OCI-LY7 (cell line): ENCODE results near the gene KHDC4. TPM values are rescaled to one million over a fixed set of nuclear protein-coding genes. Genes with fewer than 3 reads are reported as not detected.

Experiments
- BruUV-seq: library from RNA; stranded (reverse); fragments of 400-500 nt; replicated peaks from 2 replicates; lab custom pipeline; 2021; lab: Mats Ljungman, UMichigan
- CTCF ChIA-PET: fragments of 300-600 bp; sonication (Branson Sonifier 250); formaldehyde crosslinking; loops from one replicate; lab custom pipeline; 2022; ENCODE audit warnings: antibody characterized with exemption; ENCODE audit not compliant: unreplicated experiment; lab: Charles Lee
- POLR2A ChIA-PET: fragments of 300-600 bp; sonication (Branson Sonifier 250); formaldehyde crosslinking; loops from one replicate; lab custom pipeline; 2022; ENCODE audit warnings: antibody characterized with exemption; lab: Charles Lee
- DNase-seq: peaks from one replicate; pipeline ENCODE4 v3.0.0-alpha.2; 2015; ENCODE audit warnings: low spot score
- H2AFZ ChIP-seq: fragments of 200-600 bp; sonication (generic), shearing (Covaris generic); 2 replicates; pipeline ENCODE4 v1.6.1; 2014; ENCODE audit warnings: mild to moderate bottlenecking, antibody characterized with exemption, low read length, moderate library complexity
- H3K27ac ChIP-seq: fragments of 200-600 bp; sonication (generic); 2 replicates; pipeline ENCODE4 v1.5.1; 2014; ENCODE audit warnings: mixed run types, low read depth, mild to moderate bottlenecking, moderate library complexity, low read length, inconsistent platforms; ENCODE audit not compliant: poor library complexity, severe bottlenecking
- H3K36me3 ChIP-seq: fragments of 200-600 bp; sonication (generic); 2 replicates; pipeline ENCODE4 v1.6.1; 2014; ENCODE audit warnings: mild to moderate bottlenecking, antibody characterized with exemption, low read length, moderate library complexity, mixed read lengths; ENCODE audit not compliant: insufficient read depth
- H3K4me1 ChIP-seq: fragments of 200-600 bp; sonication (generic); 2 replicates; pipeline ENCODE4 v1.5.1; 2014; ENCODE audit warnings: mild to moderate bottlenecking, low read length; ENCODE audit not compliant: insufficient read depth, poor library complexity, severe bottlenecking
- H3K4me2 ChIP-seq: fragments of 200-600 bp; sonication (generic); 2 replicates; pipeline ENCODE4 v1.6.1; 2014; ENCODE audit warnings: mild to moderate bottlenecking, low read length
- H3K4me3 ChIP-seq: fragments of 200-600 bp; sonication (generic); 2 replicates; pipeline ENCODE4 v1.5.1; 2014; ENCODE audit warnings: mild to moderate bottlenecking, low read depth, low read length; ENCODE audit not compliant: poor library complexity, severe bottlenecking
- H3K79me2 ChIP-seq: fragments of 200-600 bp; sonication (generic); 2 replicates; pipeline ENCODE4 v1.6.1; 2016; ENCODE audit warnings: low read depth, mild to moderate bottlenecking, low read length, moderate library complexity, mixed read lengths; ENCODE audit not compliant: insufficient read depth
- H3K9me2 ChIP-seq: fragments of 200-600 bp; sonication (generic); 2 replicates; pipeline ENCODE4 v1.6.1; 2016; ENCODE audit warnings: mild to moderate bottlenecking, low read length, mixed read lengths; ENCODE audit not compliant: insufficient read depth
- H3K9me3 ChIP-seq: fragments of 200-600 bp; sonication (generic); 2 replicates; pipeline ENCODE4 v1.6.1; 2014; ENCODE audit warnings: mild to moderate bottlenecking, mixed run types, low read length, mixed read lengths
- H4K20me1 ChIP-seq: fragments of 200-600 bp; sonication (generic); 2 replicates; pipeline ENCODE4 v1.6.1; 2014; ENCODE audit warnings: mild to moderate bottlenecking, antibody characterized with exemption, low read length, moderate library complexity, mixed read lengths; ENCODE audit not compliant: insufficient read depth
- CTCF ChIP-seq: fragments of 200-600 bp; sonication (generic); conservative IDR thresholded peaks from 2 replicates; pipeline ENCODE4 v1.5.1; 2014; ENCODE audit warnings: mild to moderate bottlenecking, antibody characterized with exemption, low read length, moderate library complexity, mixed read lengths
- EZH2phosphoT487 ChIP-seq: fragments of 200-600 bp; sonication (generic); IDR thresholded peaks from 2 replicates; pipeline ENCODE4 v1.6.1; 2018; ENCODE audit warnings: low read depth, borderline replicate concordance, mild to moderate bottlenecking, mixed run types, antibody characterized with exemption, low read length, moderate library complexity, mixed read lengths
- intact Hi-C: fragments of 100-400 bp; cut with micrococcal nuclease; formaldehyde crosslinking; loops from one replicate; pipeline ENCODE4 v1.10.0; 2022; ENCODE audit not compliant: unreplicated experiment
- total RNA-seq, 2 experiments: library from RNA; depleted of rRNA in 1 of 2; stranded (reverse); fragments of >200 nt in 1 of 2; shearing (Covaris generic) in 1 of 2; gene quantifications; 2 replicates each; pipeline ENCODE4 v1.2.3, GENCODE V29; 2014 to 2022

KHDC4 gene
- total RNA-seq, 2 experiments from 2014 or later: 88.9 to 121 TPM

GRCh38 chr1:155912056-155912536 lies 22.1 kb downstream of the KHDC4 start:
- ChIA-PET CTCF (interaction anchor here (1.0 kb wide), 1 partner anchor 33 kb away, joined by 3 read pairs; no protein-coding TSS in a partner anchor), POLR2A (interaction anchor here (0.6 to 0.7 kb wide), 2 partner anchors 36 to 254 kb away, joined by 3 to 4 read pairs; no protein-coding TSS in a partner anchor)
- no TSS peak for BruUV-seq
- DNase-seq: no peak
- H3K4me2 ChIP-seq: peak overlapping the region; percentile 90
- H3K27ac ChIP-seq: peak overlapping the region; percentile 65
- TF ChIP-seq EZH2phosphoT487: no peak
- no peak for TF ChIP-seq CTCF
- H4K20me1 ChIP-seq: no peaks in the 10 kb centered on the region
- H3K9me3 ChIP-seq: no peaks in the 10 kb centered on the region
- intact Hi-C loops: no loop called here
- H3K36me3 ChIP-seq: peaks cover 92% of the 10 kb centered on the region
- peaks cover 12% of the 10 kb centered on the region; the same call in 1 of the 2 replicates for H3K79me2 ChIP-seq
- no peak overlapping the region for H2AFZ ChIP-seq
- peaks cover 23% of the 10 kb centered on the region for H3K4me1 ChIP-seq
- no peak overlapping the region for H3K4me3 ChIP-seq
- H3K9me2 ChIP-seq: no peaks in the 10 kb centered on the region

GRCh38 chr1:155911156-155912055 lies 22.8 kb downstream of the KHDC4 start, which contains the start of gene RIT1:
TSS of gene RIT1 (minus strand) at chr1:155911349. CDS start at chr1:155910761, 588 bp downstream.
- peaks cover 23% of the 10 kb centered on the region for H3K4me1 ChIP-seq
- H2AFZ ChIP-seq: no peak within 1 kb of the TSS
- ChIA-PET POLR2A (interaction anchor here (0.7 kb wide), 1 partner anchor 35 kb away, joined by 3 read pairs; no protein-coding TSS in a partner anchor), CTCF (interaction anchor here (0.6 to 1.0 kb wide), 3 partner anchors 33 to 133 kb away, joined by 3 read pairs; no protein-coding TSS in a partner anchor)
- H3K9me3 ChIP-seq: no peaks in the 10 kb centered on the region
- H3K36me3 ChIP-seq: peaks cover 91% of the 10 kb centered on the region
- intact Hi-C loops: no loop called here
- peaks cover 12% of the 10 kb centered on the region; the same call in 1 of the 2 replicates for H3K79me2 ChIP-seq
- no peaks in the 10 kb centered on the region for H4K20me1 ChIP-seq
- DNase-seq: peak; percentile 90
- H3K9me2 ChIP-seq: no peaks in the 10 kb centered on the region
- no TSS peak for BruUV-seq
- H3K4me2 ChIP-seq: peak within 1 kb of the TSS; percentile 90
- peak within 1 kb of the TSS; percentile 65 for H3K27ac ChIP-seq
- peak within 1 kb of the TSS; percentile 78 for H3K4me3 ChIP-seq
- TF ChIP-seq EZH2phosphoT487 (no peak), CTCF (no peak)
